Keratinocyte (primary cell): ENCODE measurements around the gene PRPF40B. TPM values are rescaled to one million over a fixed set of nuclear protein-coding genes. Genes with fewer than 3 reads are reported as not detected.

Experiments used
- DNase-seq: peaks from one replicate; pipeline ENCODE4 v3.0.0-alpha.2; 2011; ENCODE audit warnings: low read depth, missing footprints, low spot score
- FAIRE-seq: peaks from 2 replicates; lab custom pipeline; 2011; peaks lifted over from hg19 to GRCh38; lab: Jason Lieb, UNC
- H2AFZ ChIP-seq: 2 replicates; pipeline ENCODE4 v1.6.0; 2012; ENCODE audit warnings: low read length, control low read depth, inconsistent platforms; ENCODE audit not compliant: control insufficient read depth
- H3K27ac ChIP-seq: 2 replicates; pipeline ENCODE4 v1.5.1; 2011; ENCODE audit warnings: low read length; ENCODE audit not compliant: control insufficient read depth, insufficient read depth
- H3K27me3 ChIP-seq: 3 replicates; pipeline ENCODE4 v1.6.0; 2011; ENCODE audit warnings: low read length; ENCODE audit not compliant: control insufficient read depth, insufficient read depth; ENCODE audit errors: extremely low read depth
- H3K36me3 ChIP-seq, 2 experiments: 2 replicates in 1 of 2; 3 replicates in 1 of 2; pipeline ENCODE4 v1.5.1; 2011; ENCODE audit warnings: low read length in 2 of 2, mild to moderate bottlenecking in 1 of 2; ENCODE audit not compliant: control insufficient read depth in 2 of 2, insufficient read depth in 2 of 2; ENCODE audit errors: extremely low read depth in 1 of 2
- H3K4me1 ChIP-seq: 3 replicates; pipeline ENCODE4 v1.5.1; 2011; ENCODE audit warnings: low read length; ENCODE audit not compliant: control insufficient read depth, insufficient read depth; ENCODE audit errors: extremely low read depth
- H3K4me2 ChIP-seq: 3 replicates; pipeline ENCODE4 v1.6.0; 2011; ENCODE audit warnings: low read depth, low read length; ENCODE audit not compliant: control insufficient read depth, insufficient read depth; ENCODE audit errors: extremely low read depth
- H3K4me3 ChIP-seq, 3 experiments: fragments of 200-600 bp in 1 of 3; sonication (generic) in 1 of 3; 2 replicates in 2 of 3; 3 replicates in 1 of 3; pipeline ENCODE4 v1.5.1; 2011 to 2016; ENCODE audit warnings: low read length in 3 of 3, mild to moderate bottlenecking in 3 of 3, control low read depth in 2 of 3, inconsistent platforms in 1 of 3, low read depth in 1 of 3, mixed read lengths in 1 of 3, mixed run types in 1 of 3, moderate library complexity in 1 of 3; ENCODE audit not compliant: control insufficient read depth in 2 of 3, insufficient read depth in 2 of 3; ENCODE audit errors: extremely low read depth in 1 of 3
- H3K79me2 ChIP-seq: 2 replicates; pipeline ENCODE4 v1.6.0; 2012; ENCODE audit warnings: low read length; ENCODE audit not compliant: control insufficient read depth, insufficient read depth
- H3K9ac ChIP-seq: 3 replicates; pipeline ENCODE4 v1.6.0; 2011; ENCODE audit warnings: low read length; ENCODE audit not compliant: control insufficient read depth, insufficient read depth; ENCODE audit errors: extremely low read depth
- H3K9me1 ChIP-seq: 3 replicates; pipeline ENCODE4 v1.6.0; 2011; ENCODE audit warnings: low read length; ENCODE audit not compliant: control insufficient read depth, insufficient read depth; ENCODE audit errors: extremely low read depth
- H3K9me3 ChIP-seq: 2 replicates; pipeline ENCODE4 v1.5.1; 2012; ENCODE audit warnings: low read depth, low read length; ENCODE audit not compliant: control insufficient read depth
- H4K20me1 ChIP-seq: 3 replicates; pipeline ENCODE4 v1.6.0; 2011; ENCODE audit warnings: low read length; ENCODE audit not compliant: control insufficient read depth, insufficient read depth; ENCODE audit errors: extremely low read depth
- CTCF ChIP-seq, 3 experiments: IDR thresholded peaks in 1 of 3; conservative IDR thresholded peaks in 1 of 3; optimal IDR thresholded peaks in 1 of 3; 2 replicates in 2 of 3; 3 replicates in 1 of 3; pipeline versions ENCODE3 to v1.5.1; 2011; ENCODE audit warnings: low read length in 3 of 3, mild to moderate bottlenecking in 3 of 3, moderate library complexity in 2 of 3, control low read depth in 1 of 3, inconsistent platforms in 1 of 3; ENCODE audit not compliant: insufficient read depth in 2 of 3; ENCODE audit errors: extremely low read depth in 1 of 3
- EZH2 ChIP-seq: IDR thresholded peaks from one replicate; pipeline ENCODE4 v1.6.1; 2012; ENCODE audit warnings: inconsistent platforms, mild to moderate bottlenecking, low read length, moderate library complexity
- dilution Hi-C: fragments of 300-500 bp; cut with MboI; formaldehyde crosslinking; loops from one replicate; pipeline ENCODE4 v1.7.0; 2020; ENCODE audit warnings: low sequenced_read_pairs; ENCODE audit not compliant: extremely low pct_ligation_motif_present
- polyA plus RNA-seq, 5 experiments: library from polyadenylated mRNA; depleted of rRNA in 3 of 5; stranded (reverse) in 3 of 5; stranded (forward) in 1 of 5; unstranded in 1 of 5; fragments of >200 nt; gene quantifications; 1 replicate in 1 of 5; 2 replicates in 3 of 5; 3 replicates in 1 of 5; pipeline versions ENCODE4 v1.2.1 to v1.2.3, GENCODE V29; 2011 to 2012; ENCODE audit warnings: missing spikeins in 2 of 5, low read depth in 1 of 5, low replicate concordance in 1 of 5

Gene PRPF40B
- polyA plus RNA-seq, 1 donor (not counting 4 experiments of a cell fraction or from before 2014, with no cell fraction given), result 12.7 TPM

- TF ChIP-seq CTCF (optimal IDR thresholded peaks at IDR 0.05 in 1 of 3, IDR thresholded peaks at IDR 0.05 in 1 of 3, conservative IDR thresholded peaks at IDR 0.05 in 1 of 3; ENCODE audit: extremely low read depth in 1 of 3, insufficient read depth in 2 of 3, low read length in 3 of 3), result no peak
- TF ChIP-seq EZH2, result no peak
- dilution Hi-C loops, result no loop called here
- H3K27ac ChIP-seq, result no peak overlapping the region
- H3K9ac ChIP-seq, result no peak overlapping the region
- H3K4me1 ChIP-seq, result peaks cover 8% of the 10 kb centered on the region
- no peaks in the 10 kb centered on the region for H3K27me3 ChIP-seq
- no peaks in the 10 kb centered on the region for H3K79me2 ChIP-seq
- no peaks in the 10 kb centered on the region for H3K36me3 ChIP-seq
- H3K4me3 ChIP-seq, result no peak overlapping the region
- no peaks in the 10 kb centered on the region for H3K9me3 ChIP-seq
- no peaks in the 10 kb centered on the region for H3K9me1 ChIP-seq
- FAIRE-seq (no peak), DNase-seq (no peak)
- no peak overlapping the region for H2AFZ ChIP-seq
- H4K20me1 ChIP-seq, result no peaks in the 10 kb centered on the region
- H3K4me2 ChIP-seq, result no peak overlapping the region
Observed at GRCh38 chr12:49612210-49612609, 11.2 kb upstream of the PRPF40B start.

GRCh38 chr12:49615725-49616124 lies 7.6 kb upstream of the PRPF40B start:
- no peaks in the 10 kb centered on the region for H3K79me2 ChIP-seq
- H3K4me1 ChIP-seq, result peaks cover 5% of the 10 kb centered on the region
- no peak for TF ChIP-seq CTCF (optimal IDR thresholded peaks at IDR 0.05 in 1 of 3, IDR thresholded peaks at IDR 0.05 in 1 of 3, conservative IDR thresholded peaks at IDR 0.05 in 1 of 3; ENCODE audit: extremely low read depth in 1 of 3, insufficient read depth in 2 of 3, low read length in 3 of 3)
- no peak for TF ChIP-seq EZH2
- H3K9me1 ChIP-seq, result no peaks in the 10 kb centered on the region
- H3K9ac ChIP-seq, result no peak overlapping the region
- no peak overlapping the region for H2AFZ ChIP-seq
- no peaks in the 10 kb centered on the region for H3K9me3 ChIP-seq
- dilution Hi-C loops, result no loop called here
- no peaks in the 10 kb centered on the region for H3K36me3 ChIP-seq
- no peak for FAIRE-seq
- DNase-seq, result no peak
- no peaks in the 10 kb centered on the region for H4K20me1 ChIP-seq
- no peak overlapping the region for H3K27ac ChIP-seq
- H3K4me3 ChIP-seq, result no peak overlapping the region
- H3K27me3 ChIP-seq, result no peaks in the 10 kb centered on the region
- H3K4me2 ChIP-seq, result no peak overlapping the region
